ENCODE results near the gene ESPN.

Gene ESPN

GRCh38 chr1:6486433-6487011 is 61.9 kb downstream of the ESPN start:
- ATAC-seq: peak; percentile 80
- TF ChIP-seq OSR1 (CRISPR knock-in tag; IDR thresholded peaks at IDR 0.05) (no peak), ZC3H10 (CRISPR knock-in tag; IDR thresholded peaks at IDR 0.05) (no peak), ZNF70 (CRISPR knock-in tag; IDR thresholded peaks at IDR 0.05) (no peak), TCF4 (CRISPR knock-in tag; IDR thresholded peaks at IDR 0.05; ENCODE audit: borderline replicate concordance) (no peak), ARNTL (CRISPR knock-in tag; IDR thresholded peaks at IDR 0.05; ENCODE audit: borderline replicate concordance, low read depth) (no peak), PATZ1 (CRISPR knock-in tag; IDR thresholded peaks at IDR 0.05; ENCODE audit: borderline replicate concordance) (no peak), ISL1 (CRISPR knock-in tag; IDR thresholded peaks at IDR 0.05) (no peak), TOX (CRISPR knock-in tag; IDR thresholded peaks at IDR 0.05; ENCODE audit: borderline replicate concordance) (no peak)

- TF ChIP-seq ISL1 (CRISPR knock-in tag; IDR thresholded peaks at IDR 0.05) (no peak), OSR1 (CRISPR knock-in tag; IDR thresholded peaks at IDR 0.05) (no peak), ZC3H10 (CRISPR knock-in tag; IDR thresholded peaks at IDR 0.05) (no peak), CSDC2 (CRISPR knock-in tag; IDR thresholded peaks at IDR 0.05) (no peak), ZNF8 (CRISPR knock-in tag; IDR thresholded peaks at IDR 0.05) (no peak), CSRNP3 (CRISPR knock-in tag; IDR thresholded peaks at IDR 0.05) (no peak), ZNF70 (CRISPR knock-in tag; IDR thresholded peaks at IDR 0.05) (no peak), TSHZ2 (CRISPR knock-in tag; IDR thresholded peaks at IDR 0.05) (no peak), ZFP30 (CRISPR knock-in tag; IDR thresholded peaks at IDR 0.05) (no peak), ZFP3 (CRISPR knock-in tag; IDR thresholded peaks at IDR 0.05) (no peak), BACH2 (CRISPR knock-in tag; IDR thresholded peaks at IDR 0.05; ENCODE audit: borderline replicate concordance) (no peak), ESRRG (CRISPR knock-in tag; IDR thresholded peaks at IDR 0.05) (no peak), POU6F1 (CRISPR knock-in tag; IDR thresholded peaks at IDR 0.05; ENCODE audit: borderline replicate concordance, low read depth) (no peak), ZNF565 (CRISPR knock-in tag; conservative IDR thresholded peaks at IDR 0.05; ENCODE audit: low read depth) (no peak), RARB (CRISPR knock-in tag; IDR thresholded peaks at IDR 0.05) (no peak), CREB5 (CRISPR knock-in tag; IDR thresholded peaks at IDR 0.05; ENCODE audit: low read depth) (no peak)
- no peak for ATAC-seq
Observed at GRCh38 chr1:6487804-6488484, 63.4 kb downstream of the ESPN start.
